ENCODE measurements around the gene ANXA2R.

- TF ChIP-seq EZH2 (IDR thresholded peaks at IDR 0.05; ENCODE audit: insufficient read depth, poor library complexity, severe bottlenecking) = no peak
- TF ChIP-seq EZH2phosphoT487 (IDR thresholded peaks at IDR 0.05; ENCODE audit: insufficient read depth, low read depth) = no peak
Observed at GRCh38 chr5:43074987-43075318, 34.8 kb upstream of the ANXA2R start.
